ENCODE measurements around the gene KCNIP4. TPM values are rescaled to one million over a fixed set of nuclear protein-coding genes. Genes with fewer than 3 reads are reported as not detected.

The KCNIP4 gene
- total and polyA plus RNA-seq, 10 of the 15 experiments (the other 5 are each of a cell fraction or from before 2014, with no cell fraction given) = 0.03 to 0.23 (median 0.13) TPM; not detected in 7

DNA sequence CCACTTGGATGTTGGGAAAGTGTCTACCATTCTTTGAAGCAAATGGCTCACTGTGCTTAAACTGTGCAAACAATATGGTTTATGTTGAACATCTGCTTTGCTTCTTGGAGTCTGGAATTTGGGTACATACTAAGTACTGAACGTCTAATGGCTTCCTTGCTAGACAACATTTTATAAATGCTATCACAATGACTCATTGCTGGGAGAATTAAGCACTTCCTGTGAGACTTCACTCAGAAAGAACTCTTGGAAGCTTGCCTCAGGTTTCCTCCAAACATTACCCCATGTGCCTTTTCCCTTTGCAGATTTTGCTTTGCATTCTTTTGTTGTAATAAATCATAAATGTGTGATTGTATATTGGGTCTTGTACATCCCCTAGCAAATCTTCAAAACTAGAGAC, 1108.6 kb downstream of the KCNIP4 start:
- POLR2A ChIA-PET = no interaction called here
- RAD21 ChIA-PET (ENCODE audit: unreplicated experiment) = no interaction called here
- FAIRE-seq = no peak

More for the DNA sequence above, 1108.6 kb downstream of the KCNIP4 start:
- intact Hi-C loops (cut with micrococcal nuclease; ENCODE audit: unreplicated experiment) = no loop called here
- no TSS peak for BruUV-seq (replicated peaks)
- no peaks in the 10 kb centered on the region for H4K20me1 ChIP-seq (ENCODE audit: control insufficient read depth, insufficient read depth)
- H3K36me3 ChIP-seq (ENCODE audit: control insufficient read depth in 2 of 2, insufficient read depth in 2 of 2, low read length in 1 of 2) = no peaks in the 10 kb centered on the region
- no peaks in the 10 kb centered on the region for H3K79me2 ChIP-seq (ENCODE audit: control insufficient read depth, insufficient read depth, low read length)
- H3K9me3 ChIP-seq (replicated peaks; ENCODE audit: control insufficient read depth, insufficient read depth, low read length) = no peaks in the 10 kb centered on the region
- H2AFZ ChIP-seq (ENCODE audit: control insufficient read depth, low read depth, low read length) = no peak overlapping the region
- DNase-seq (ENCODE audit: low read depth, low spot score) (no peak), ATAC-seq (no peak)
- no peak overlapping the region for H3K27ac ChIP-seq (ENCODE audit: control insufficient read depth, insufficient read depth)
- H3K9ac ChIP-seq (ENCODE audit: control insufficient read depth, insufficient read depth, low read length) = no peak overlapping the region
- ChIA-PET SMC1A (ENCODE audit: uncharacterized antibody, unreplicated experiment) (no interaction called here), CTCF (no interaction called here)
- in situ Hi-C loops (cut with MboI) = no loop called here
- no peaks in the 10 kb centered on the region for H3K4me1 ChIP-seq (ENCODE audit: control insufficient read depth, insufficient read depth, low read length)
- no peak for TF ChIP-seq SMARCA5 (IDR thresholded peaks at IDR 0.05)
- no peak for TF ChIP-seq IRF4 (IDR thresholded peaks at IDR 0.05; ENCODE audit: low read depth, low read length)
- no peak for TF ChIP-seq POLR2AphosphoS2 (IDR thresholded peaks at IDR 0.05; ENCODE audit: low read depth, low read length)
- TF ChIP-seq RELA (IDR thresholded peaks at IDR 0.05; ENCODE audit: borderline replicate concordance, partially characterized antibody) = no peak
- TF ChIP-seq, protein P1, sequence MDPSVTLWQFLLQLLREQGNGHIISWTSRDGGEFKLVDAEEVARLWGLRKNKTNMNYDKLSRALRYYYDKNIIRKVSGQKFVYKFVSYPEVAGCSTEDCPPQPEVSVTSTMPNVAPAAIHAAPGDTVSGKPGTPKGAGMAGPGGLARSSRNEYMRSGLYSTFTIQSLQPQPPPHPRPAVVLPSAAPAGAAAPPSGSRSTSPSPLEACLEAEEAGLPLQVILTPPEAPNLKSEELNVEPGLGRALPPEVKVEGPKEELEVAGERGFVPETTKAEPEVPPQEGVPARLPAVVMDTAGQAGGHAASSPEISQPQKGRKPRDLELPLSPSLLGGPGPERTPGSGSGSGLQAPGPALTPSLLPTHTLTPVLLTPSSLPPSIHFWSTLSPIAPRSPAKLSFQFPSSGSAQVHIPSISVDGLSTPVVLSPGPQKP (IDR thresholded peaks at IDR 0.05; ENCODE audit: low read depth, low read length) = no peak
- TF ChIP-seq NR2F1 (conservative IDR thresholded peaks at IDR 0.05) = no peak
- TF ChIP-seq TCF3 (IDR thresholded peaks at IDR 0.05; ENCODE audit: borderline replicate concordance, insufficient read depth, low read depth, low read length) = no peak
- no peak for TF ChIP-seq ZSCAN29 (IDR thresholded peaks at IDR 0.05)
- TF ChIP-seq ZBED1 (IDR thresholded peaks at IDR 0.05; ENCODE audit: borderline replicate concordance) = no peak
- TF ChIP-seq ZBTB33 (IDR thresholded peaks at IDR 0.05) = no peak
- no peak for TF ChIP-seq ATF7 (IDR thresholded peaks at IDR 0.05; ENCODE audit: low read depth)
- no peak for TF ChIP-seq STAT3 (IDR thresholded peaks at IDR 0.05; ENCODE audit: low read depth, low read length)
- no peak overlapping the region for H3K4me2 ChIP-seq (ENCODE audit: control insufficient read depth, insufficient read depth)
- H3K4me3 ChIP-seq = no peak overlapping the region
- H3K27me3 ChIP-seq (replicated peaks in 1 of 2; ENCODE audit: control insufficient read depth in 2 of 2, insufficient read depth in 2 of 2, low read length in 1 of 2) = no peaks in the 10 kb centered on the region
- 0% methylated on average over 1 of the region's 1 CpG for WGBS (ENCODE audit: insufficient coverage, insufficient replicate concordance, low lambda C conversion rate, missing lambda C conversion rate)

Measured in GM12878 (cell line).